K562 (cell line): Measurements from ENCODE around the gene ARHGAP15.

Experiments used
- BRF2 ChIP-seq: IDR thresholded peaks from 3 replicates; pipeline ENCODE4 v1.6.1; 2011; ENCODE audit warnings: borderline replicate concordance, mild to moderate bottlenecking; ENCODE audit not compliant: insufficient read length, insufficient read depth
- CTCF ChIP-seq, 3 experiments: IDR thresholded peaks in 2 of 3; conservative IDR thresholded peaks in 1 of 3; 2 replicates each; pipeline ENCODE4 v1.5.1; 2011 to 2012; ENCODE audit warnings: low read length in 3 of 3, mild to moderate bottlenecking in 3 of 3, control low read depth in 2 of 3, improper control_type of control experiment in 1 of 3, inconsistent platforms in 1 of 3, low read depth in 1 of 3, mixed read lengths in 1 of 3, moderate library complexity in 1 of 3; ENCODE audit not compliant: insufficient read depth in 2 of 3
- DPF2 ChIP-seq: fragments of 450-650 bp; IDR thresholded peaks from 2 replicates; pipeline ENCODE4 v1.6.1; 2016
- FOXP4 ChIP-seq: sonication (generic); formaldehyde crosslinking; IDR thresholded peaks from 2 replicates; pipeline ENCODE4 v1.8.0; 2022; ENCODE audit warnings: mild to moderate bottlenecking, missing genetic modification reagents, borderline replicate concordance
- GABPA ChIP-seq: fragments of 200-800 bp; sonication (Bioruptor generic); conservative IDR thresholded peaks from 2 replicates; pipeline ENCODE4 v1.6.1; 2016; ENCODE audit warnings: low read depth, missing genetic modification characterization, missing compliant biosample characterization
- NR2F6 ChIP-seq: fragments of 450-650 bp; formaldehyde crosslinking; IDR thresholded peaks from 2 replicates; pipeline ENCODE4 v1.4.0; 2020; ENCODE audit warnings: mild to moderate bottlenecking
- REST ChIP-seq, 2 experiments: fragments of 450-650 bp; formaldehyde crosslinking in 1 of 2; IDR thresholded peaks; 2 replicates each; pipeline versions ENCODE4 v1.4.0 to v1.6.1; 2014 to 2020; ENCODE audit warnings: mild to moderate bottlenecking in 2 of 2, borderline replicate concordance in 1 of 2, low read depth in 1 of 2
- RNF219 ChIP-seq: fragments of 250-450 bp; sonication (Bioruptor Pico); IDR thresholded peaks from 2 replicates; pipeline ENCODE4 v1.5.0; 2022; ENCODE audit warnings: mild to moderate bottlenecking
- TCF7L2 ChIP-seq: fragments of 150-350 bp; IDR thresholded peaks from 2 replicates; pipeline ENCODE4 v1.6.1; 2016; ENCODE audit warnings: low read depth, mild to moderate bottlenecking, low read length, moderate library complexity

- no peak for TF ChIP-seq REST (IDR thresholded peaks at IDR 0.05; ENCODE audit: borderline replicate concordance)
- no peak for TF ChIP-seq REST (CRISPR knock-in tag; IDR thresholded peaks at IDR 0.05; ENCODE audit: low read depth)
- TF ChIP-seq CTCF (IDR thresholded peaks at IDR 0.05 in 2 of 3, conservative IDR thresholded peaks at IDR 0.05 in 1 of 3; ENCODE audit: insufficient read depth in 2 of 3, low read depth in 1 of 3, low read length in 3 of 3): no peak
- TF ChIP-seq FOXP4 (CRISPR knock-in tag): no peak
- TF ChIP-seq GABPA: peak; percentile 54
- no peak for TF ChIP-seq RNF219 (CRISPR knock-in tag)
- no peak for TF ChIP-seq BRF2
- TF ChIP-seq TCF7L2: no peak
- TF ChIP-seq DPF2: peak; percentile 37; the same call in 1 of the 2 replicates
- TF ChIP-seq NR2F6 (CRISPR knock-in tag): no peak
Observed at GRCh38 chr2:143451642-143452281, 322.5 kb downstream of the ARHGAP15 start.
